Body of pancreas (tissue), 4 donors: ENCODE data around the gene CYB561D2.

Source experiments
- POLR2A ChIP-seq, 3 donors: fragments of 450-650 bp; IDR thresholded peaks; one replicate each; pipeline ENCODE4 v1.6.1; 2016; ENCODE audit warnings: antibody characterized with exemption in 3 of 3, mild to moderate bottlenecking in 2 of 3
- TF ChIP-seq, protein P1 (sequence below), 7 experiments: fragments of 450-650 bp in 4 of 7; fragments of 200-600 bp in 3 of 7; sonication (generic) in 3 of 7; IDR thresholded peaks; one replicate each; pipeline ENCODE4 v1.5.1; 2016 to 2019; ENCODE audit warnings: antibody characterized with exemption in 7 of 7

- TF ChIP-seq, protein P1, sequence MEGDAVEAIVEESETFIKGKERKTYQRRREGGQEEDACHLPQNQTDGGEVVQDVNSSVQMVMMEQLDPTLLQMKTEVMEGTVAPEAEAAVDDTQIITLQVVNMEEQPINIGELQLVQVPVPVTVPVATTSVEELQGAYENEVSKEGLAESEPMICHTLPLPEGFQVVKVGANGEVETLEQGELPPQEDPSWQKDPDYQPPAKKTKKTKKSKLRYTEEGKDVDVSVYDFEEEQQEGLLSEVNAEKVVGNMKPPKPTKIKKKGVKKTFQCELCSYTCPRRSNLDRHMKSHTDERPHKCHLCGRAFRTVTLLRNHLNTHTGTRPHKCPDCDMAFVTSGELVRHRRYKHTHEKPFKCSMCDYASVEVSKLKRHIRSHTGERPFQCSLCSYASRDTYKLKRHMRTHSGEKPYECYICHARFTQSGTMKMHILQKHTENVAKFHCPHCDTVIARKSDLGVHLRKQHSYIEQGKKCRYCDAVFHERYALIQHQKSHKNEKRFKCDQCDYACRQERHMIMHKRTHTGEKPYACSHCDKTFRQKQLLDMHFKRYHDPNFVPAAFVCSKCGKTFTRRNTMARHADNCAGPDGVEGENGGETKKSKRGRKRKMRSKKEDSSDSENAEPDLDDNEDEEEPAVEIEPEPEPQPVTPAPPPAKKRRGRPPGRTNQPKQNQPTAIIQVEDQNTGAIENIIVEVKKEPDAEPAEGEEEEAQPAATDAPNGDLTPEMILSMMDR (IDR thresholded peaks at IDR 0.05) = no peak
- no peak for TF ChIP-seq POLR2A (IDR thresholded peaks at IDR 0.05)
These were observed 25.0 kb upstream of the CYB561D2 start for GRCh38 chr3:50325497-50326181.
